C4-2B (cell line): ENCODE results near the gene RIMKLB.

ENCODE experiments used
- CTCF ChIP-seq: fragments of 450-650 bp; conservative IDR thresholded peaks from 2 replicates; pipeline ENCODE4 v1.5.1; 2017; ENCODE audit warnings: mild to moderate bottlenecking
- ZFX ChIP-seq: fragments of 450-650 bp; IDR thresholded peaks from 2 replicates; pipeline ENCODE4 v1.6.1; 2017

GRCh38 chr12:8681129-8681884 is 16.5 kb upstream of the RIMKLB start:
- no peak for TF ChIP-seq CTCF
- no peak for TF ChIP-seq ZFX
